Kidney capillary endothelial cell (primary cell): Measurements from ENCODE around the gene NUDT3.
"Not testable (repeated sequence)": the region's sequence is repeated elsewhere in the genome, so short reads cannot be mapped to it uniquely, and the experiment has no call there.

Experiments
- DNase-seq: peaks from one replicate; pipeline ENCODE4 v3.0.0-alpha.2; 2018; ENCODE audit warnings: low spot score

The NUDT3 gene

GRCh38 chr6:34392497-34393190, at the start of gene NUDT3:
Gene NUDT3 (minus strand): TSS chr6:34392669. CDS start chr6:34392362, 307 bp downstream.
- peak; percentile 94 for DNase-seq

- DNase-seq: no peak
These were observed 49.1 kb upstream of the NUDT3 start for GRCh38 chr6:34441526-34441925.

DNA sequence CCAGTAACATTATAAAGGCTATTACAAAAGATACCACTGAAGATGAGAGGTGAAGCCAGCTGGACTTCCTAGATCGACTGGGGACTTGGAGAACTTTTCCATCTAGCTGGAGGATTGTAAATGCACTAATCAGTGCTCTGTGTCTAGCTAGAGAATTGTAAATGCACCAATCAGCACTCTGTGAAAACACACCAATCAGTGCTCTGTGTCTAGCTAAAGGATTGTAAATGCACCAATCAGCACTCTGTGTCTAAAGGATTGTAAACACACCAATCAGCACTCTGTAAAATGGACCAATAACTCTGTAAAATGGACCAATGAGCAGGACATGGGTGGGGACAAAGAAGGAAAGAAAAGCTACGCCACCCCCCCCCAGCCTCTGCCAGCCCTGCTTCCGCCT, 47.0 kb upstream of the NUDT3 start:
- DNase-seq: no peak

DNA sequence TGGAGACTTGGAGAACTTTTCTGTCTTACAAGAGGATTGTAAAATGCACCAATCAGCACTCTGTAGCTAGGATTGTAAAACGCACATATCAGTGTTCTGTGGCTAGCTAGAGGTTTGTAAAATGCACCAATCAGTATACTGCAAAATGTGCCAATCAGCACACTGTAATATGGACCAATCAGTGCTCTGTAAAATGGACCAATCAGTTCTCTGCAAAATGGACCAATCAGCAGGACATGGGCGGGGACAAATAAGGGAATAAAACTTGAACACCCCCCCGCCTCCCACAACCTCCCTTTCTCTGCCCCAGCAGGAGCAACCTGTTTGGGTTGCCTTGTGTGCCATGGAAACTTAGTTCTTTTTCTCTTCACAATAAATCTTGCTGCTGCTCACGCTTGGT, 46.2 kb upstream of the NUDT3 start:
- DNase-seq: no peak

GRCh38 chr6:34437644-34437970, 45.1 kb upstream of the NUDT3 start:
- no peak for DNase-seq

DNA sequence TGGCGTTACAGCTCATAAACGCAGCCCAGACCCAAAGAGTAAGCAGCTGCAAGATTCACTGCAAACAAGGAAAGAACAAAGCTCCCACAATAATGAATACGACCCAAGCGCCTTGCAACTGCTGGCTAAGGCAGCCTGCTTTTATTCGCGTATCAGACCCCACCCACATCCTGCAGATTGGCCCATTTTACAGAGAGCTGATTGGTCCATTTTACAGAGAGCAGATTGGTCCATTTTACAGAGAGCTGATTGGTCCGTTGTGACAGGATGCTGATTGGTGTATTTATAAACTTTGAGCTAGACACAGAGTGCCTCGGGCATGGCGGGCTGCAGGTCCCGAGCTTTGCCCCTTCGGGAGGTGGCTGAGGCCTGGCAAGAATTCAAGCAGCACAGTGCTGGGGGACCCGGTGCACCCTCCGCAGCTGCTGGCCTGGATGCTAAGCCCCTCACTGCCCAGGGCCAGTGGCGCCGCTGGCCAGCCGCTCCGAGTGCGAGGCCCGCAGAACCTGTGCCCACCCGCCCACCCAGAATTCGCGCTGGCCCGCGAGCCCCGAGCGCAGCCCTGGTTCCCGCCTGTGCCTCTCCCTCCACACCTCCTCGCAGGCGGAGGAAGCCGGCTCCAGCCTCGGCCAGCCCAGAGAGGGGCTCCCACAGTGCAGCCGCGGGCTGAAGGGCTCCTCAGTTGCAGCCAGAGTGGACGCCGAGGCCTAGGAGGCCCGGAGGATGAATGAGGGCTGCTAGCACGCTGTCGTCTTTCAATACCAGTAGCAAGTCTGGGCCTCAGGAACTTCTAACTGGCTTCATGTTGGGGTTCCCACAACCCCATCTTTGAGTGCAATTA, 44.6 kb upstream of the NUDT3 start:
- DNase-seq: no peak

DNA sequence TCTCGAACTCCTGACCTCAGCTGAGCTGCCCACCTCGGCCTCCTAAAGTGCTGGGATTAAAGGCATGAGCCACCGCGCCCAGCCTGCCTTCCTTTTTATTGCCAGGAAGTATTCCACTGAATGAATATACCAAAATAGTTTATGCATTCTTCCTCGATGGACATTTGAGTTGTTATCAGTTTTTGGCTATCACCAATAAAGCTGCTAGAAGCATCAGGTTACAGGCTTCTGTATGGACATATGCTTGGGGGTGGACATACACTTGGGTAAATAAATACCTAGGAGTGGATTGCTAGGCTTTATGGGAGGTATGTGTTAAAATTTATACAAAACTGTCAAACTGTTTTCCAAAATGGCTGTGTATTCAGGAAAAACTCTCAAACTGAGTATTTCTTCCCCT, 43.4 kb upstream of the NUDT3 start:
- no peak for DNase-seq

DNA sequence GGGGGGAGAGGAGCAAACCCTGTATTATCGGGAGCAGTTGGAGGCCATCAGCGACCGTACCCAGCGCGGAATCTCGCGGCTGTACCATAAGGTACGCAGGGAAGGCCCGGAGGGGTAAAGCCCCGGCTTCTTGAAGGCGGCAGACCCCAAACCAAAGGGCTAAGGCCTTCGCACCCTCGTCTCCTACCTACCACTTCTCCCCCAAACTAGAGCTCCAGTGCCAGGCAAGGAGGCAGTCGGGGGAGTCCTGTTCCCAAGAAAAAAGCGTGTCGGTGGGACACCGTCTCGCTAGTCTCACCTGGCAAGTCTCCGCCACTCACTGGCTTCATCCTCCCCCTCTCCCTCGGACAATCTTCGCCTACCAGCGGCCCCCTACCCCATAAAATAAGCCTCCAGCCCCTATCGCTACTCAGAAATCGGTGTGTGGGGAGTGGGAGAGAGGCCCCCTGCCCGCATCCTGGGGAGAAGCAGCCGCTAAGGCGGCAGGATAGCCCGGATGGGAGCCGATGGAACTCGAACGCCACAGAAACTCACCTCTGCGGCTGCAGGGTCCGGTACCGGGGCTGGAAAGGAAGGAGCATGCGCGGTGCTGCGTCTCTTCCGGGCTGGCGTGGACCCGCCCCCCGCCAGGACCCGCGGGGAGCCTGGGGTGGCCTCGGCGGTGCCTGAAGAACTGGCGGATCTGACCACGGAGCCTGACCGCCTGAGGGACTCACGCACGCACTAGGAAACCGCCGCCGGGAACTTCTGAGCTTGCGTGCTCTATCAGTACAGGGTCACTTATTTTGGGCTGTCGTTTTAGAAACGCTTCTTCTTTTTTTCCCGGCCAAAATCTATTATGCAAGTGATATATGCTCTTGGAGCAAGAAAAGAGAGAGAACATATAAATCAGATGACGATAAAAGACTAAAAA, 33.3 kb upstream of the NUDT3 start, which contains the start of gene RPS10:
RPS10 (minus strand) TSS at position 572 of the 913 bp plus-strand sequence. CDS start 848 bp downstream, outside the sequence.
- peak; percentile 88 for DNase-seq

- DNase-seq: no peak
These were observed 32.6 kb upstream of the NUDT3 start for GRCh38 chr6:34425132-34425497.

DNA sequence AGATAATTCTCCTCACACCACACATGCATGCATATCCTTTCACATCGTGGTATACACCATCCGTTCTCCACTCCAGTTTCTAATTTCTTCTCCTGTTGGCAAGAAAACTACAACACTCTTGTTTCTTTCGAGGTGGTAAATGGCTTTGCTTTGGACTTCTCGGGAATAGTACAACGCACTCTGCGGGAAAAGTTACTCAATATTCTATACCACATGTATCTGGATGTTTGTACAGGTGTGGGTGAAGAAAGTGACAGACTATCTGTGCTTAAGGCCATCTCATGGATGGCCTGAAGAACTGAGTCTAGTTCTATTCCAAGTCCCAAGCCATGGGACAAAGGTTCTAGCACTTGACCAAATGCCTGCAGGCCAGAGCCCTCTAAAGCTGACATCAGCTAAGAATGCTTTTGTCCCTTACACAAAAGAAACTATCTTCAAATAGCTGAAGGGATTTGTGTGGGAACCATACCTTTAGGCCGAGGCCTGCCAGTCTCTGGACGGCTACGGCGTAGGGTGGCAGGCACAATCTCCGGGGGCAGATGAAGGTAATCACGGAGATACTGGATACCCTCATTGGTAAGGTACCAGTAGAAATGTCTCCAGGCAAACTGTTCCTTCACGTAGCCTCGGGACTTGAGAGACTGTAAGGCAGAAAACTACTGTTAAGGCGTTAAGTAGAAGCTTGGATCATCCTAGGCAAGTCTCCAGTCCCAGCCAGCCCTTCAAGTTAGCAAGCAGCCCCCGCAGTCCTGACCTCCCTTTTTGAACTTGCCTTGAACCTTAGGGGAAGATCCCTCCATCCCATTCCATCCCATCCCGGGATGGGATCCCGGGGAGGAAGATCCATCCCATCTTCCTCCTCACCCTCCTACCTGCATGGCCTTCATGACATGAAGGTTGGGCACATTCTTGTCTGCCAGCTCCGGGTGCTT, 32.0 kb upstream of the NUDT3 start:
- no peak for DNase-seq

DNA sequence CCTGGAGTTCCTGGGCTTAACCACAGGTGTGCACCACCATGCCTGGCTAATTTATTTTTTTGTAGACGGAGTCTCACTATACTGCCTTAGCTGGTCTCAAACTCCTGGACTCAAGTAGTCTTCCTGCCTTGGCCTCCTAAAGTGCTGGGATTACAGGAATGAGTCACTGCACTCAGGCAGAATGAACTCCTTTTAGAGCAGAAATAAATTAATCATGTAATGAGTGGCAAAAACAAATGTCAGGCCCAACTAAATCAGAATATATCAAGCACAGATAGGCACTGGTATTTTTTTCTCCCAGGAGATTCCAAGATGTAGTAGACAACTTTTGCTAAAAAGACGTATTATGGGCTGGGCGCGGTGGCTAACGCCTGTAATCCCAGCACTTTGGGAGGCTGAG, 30.8 kb upstream of the NUDT3 start:
- DNase-seq: no peak

GRCh38 chr6:34418367-34418766, 25.9 kb upstream of the NUDT3 start:
- DNase-seq: no peak

GRCh38 chr6:34416877-34417371, 24.5 kb upstream of the NUDT3 start:
- DNase-seq: no peak

- peak; percentile 42 for DNase-seq
These were observed 22.8 kb upstream of the NUDT3 start for GRCh38 chr6:34414999-34415858.

DNA sequence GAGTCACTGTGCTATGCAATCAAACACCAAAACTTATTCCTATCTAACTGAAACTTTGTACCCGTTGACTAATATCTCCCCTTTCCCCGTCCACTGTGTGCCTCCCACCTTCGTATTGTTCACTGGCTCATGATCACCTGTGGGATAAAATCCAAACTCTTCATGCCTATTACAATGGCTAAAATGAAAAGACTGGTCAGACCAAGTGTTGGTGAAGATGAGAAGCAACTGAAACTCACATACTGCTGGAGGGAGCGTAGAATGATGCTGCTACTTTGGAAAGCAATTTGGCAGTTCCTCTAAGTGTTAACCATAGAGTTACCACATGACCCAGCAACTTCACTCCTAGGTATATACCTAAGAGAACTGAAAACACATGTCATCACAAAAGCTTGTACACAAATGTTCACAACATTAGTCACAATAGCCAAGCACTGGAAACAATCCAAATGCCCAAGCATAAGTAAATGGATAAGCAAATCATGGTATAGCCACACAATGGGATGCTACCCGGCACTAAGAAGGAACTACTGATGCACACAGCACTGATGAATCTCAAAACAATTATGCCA, 20.3 kb upstream of the NUDT3 start:
- DNase-seq: no peak

DNA sequence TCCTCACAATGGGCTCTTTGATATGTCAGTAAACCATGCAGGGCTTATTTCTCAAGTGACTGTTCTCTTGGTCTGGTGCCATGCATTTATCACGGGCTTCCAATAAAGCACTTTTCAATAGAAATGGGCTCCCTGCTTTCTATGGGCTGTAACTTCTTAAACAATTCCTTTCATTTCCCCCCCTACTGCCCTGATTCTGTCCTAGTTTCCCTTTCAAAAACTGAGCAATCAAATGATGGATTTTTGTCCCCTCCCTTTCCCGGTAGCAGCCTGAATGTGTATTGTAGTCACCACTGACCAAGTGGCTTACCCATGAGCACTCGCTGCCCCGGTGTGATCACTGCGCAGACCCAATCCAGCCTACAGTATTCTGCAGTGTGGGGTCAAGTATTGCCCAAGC, 19.5 kb upstream of the NUDT3 start:
- DNase-seq: no peak

DNA sequence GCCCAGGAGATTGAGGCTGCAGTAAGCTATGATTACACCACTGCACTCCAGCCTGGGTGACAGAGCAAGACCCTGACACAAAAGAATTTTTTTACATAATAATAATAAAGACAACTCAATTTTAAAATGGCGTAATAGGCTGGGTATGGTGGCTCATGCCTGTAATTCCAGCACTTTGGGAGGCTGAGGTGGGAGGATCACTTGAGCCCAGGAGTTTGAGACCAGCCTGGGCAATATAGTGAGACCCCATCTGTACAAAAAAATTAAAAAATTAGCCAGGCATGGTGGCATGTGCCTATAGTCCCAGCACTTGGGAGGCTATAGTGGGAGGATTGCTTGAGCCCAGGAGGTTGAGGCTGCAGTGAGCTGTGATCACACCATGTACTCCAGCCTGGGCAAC, 15.4 kb upstream of the NUDT3 start:
- not testable (repeated sequence) for DNase-seq

DNA sequence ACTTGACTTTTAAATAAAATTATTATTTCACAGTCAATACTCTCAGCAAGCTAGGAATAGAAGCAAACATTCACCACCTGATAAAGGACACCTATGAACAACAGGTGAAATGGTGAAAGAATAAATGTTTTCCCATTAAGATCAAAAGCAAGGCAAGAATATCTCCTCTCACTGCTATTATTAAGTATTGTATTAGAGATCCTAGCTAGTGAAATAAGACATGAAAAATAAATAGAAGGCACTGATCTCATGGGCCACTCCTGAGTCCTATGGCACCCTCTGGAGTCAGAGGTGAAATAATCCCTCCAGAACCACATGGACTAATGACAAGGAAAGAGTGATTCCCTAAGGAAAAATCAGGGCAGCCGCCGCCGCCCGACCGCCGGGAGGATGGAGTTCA, 4.0 kb upstream of the NUDT3 start:
- no peak for DNase-seq

GRCh38 chr6:34393966-34394305, 1.5 kb upstream of the NUDT3 start:
- DNase-seq: no peak
